ENCODE data around the gene DAB2IP. TPM values are rescaled to one million over a fixed set of nuclear protein-coding genes. Genes with fewer than 3 reads are reported as not detected.
"Not testable (repeated sequence)": the region's sequence is repeated elsewhere in the genome, so short reads cannot be mapped to it uniquely, and the experiment has no call there.

The DAB2IP gene
- total RNA-seq, 1 donor from 2014 or later: 67.8 TPM

- Mint-ChIP-seq H3K4me3 (ENCODE audit: low read depth) (no peak overlapping the region), H3K27ac (peak overlapping the region; percentile 38), H3K4me1 (ENCODE audit: low read depth) (peaks cover 46% of the 10 kb centered on the region), H3K36me3 (ENCODE audit: insufficient read depth) (no peaks in the 10 kb centered on the region), H3K9me3 (ENCODE audit: low read depth) (no peaks in the 10 kb centered on the region), H3K27me3 (no peaks in the 10 kb centered on the region)
- no peak for DNase-seq (ENCODE audit: low spot score, unreplicated experiment)
- TF ChIP-seq CTCF (IDR thresholded peaks at IDR 0.05; ENCODE audit: unreplicated experiment): no peak
Observed at GRCh38 chr9:121737481-121737931, 86.1 kb downstream of the DAB2IP start.

- H3K36me3 Mint-ChIP-seq (ENCODE audit: insufficient read depth): no peaks in the 10 kb centered on the region
- DNase-seq (ENCODE audit: low spot score, unreplicated experiment): no peak
- no peaks in the 10 kb centered on the region for H3K9me3 Mint-ChIP-seq (ENCODE audit: low read depth)
- H3K27ac Mint-ChIP-seq: no peak overlapping the region
- no peaks in the 10 kb centered on the region for H3K27me3 Mint-ChIP-seq
- H3K4me3 Mint-ChIP-seq (ENCODE audit: low read depth): no peak overlapping the region
- H3K4me1 Mint-ChIP-seq (ENCODE audit: low read depth): peaks cover 48% of the 10 kb centered on the region
- TF ChIP-seq CTCF (IDR thresholded peaks at IDR 0.05; ENCODE audit: unreplicated experiment): no peak
Observed at GRCh38 chr9:121738411-121738810, 87.0 kb downstream of the DAB2IP start.

- H3K36me3 Mint-ChIP-seq (ENCODE audit: insufficient read depth): no peaks in the 10 kb centered on the region
- peak overlapping the region; percentile 43 for H3K27ac Mint-ChIP-seq
- no peak for TF ChIP-seq CTCF (IDR thresholded peaks at IDR 0.05; ENCODE audit: unreplicated experiment)
- H3K9me3 Mint-ChIP-seq (ENCODE audit: low read depth): no peaks in the 10 kb centered on the region
- no peak for DNase-seq (ENCODE audit: low spot score, unreplicated experiment)
- no peak overlapping the region for H3K4me3 Mint-ChIP-seq (ENCODE audit: low read depth)
- no peaks in the 10 kb centered on the region for H3K27me3 Mint-ChIP-seq
- H3K4me1 Mint-ChIP-seq (ENCODE audit: low read depth): peaks cover 46% of the 10 kb centered on the region
Observed at GRCh38 chr9:121738968-121739367, 87.5 kb downstream of the DAB2IP start.

GRCh38 chr9:121739971-121740370 lies 88.5 kb downstream of the DAB2IP start:
- Mint-ChIP-seq H3K27me3 (no peaks in the 10 kb centered on the region), H3K9me3 (ENCODE audit: low read depth) (no peaks in the 10 kb centered on the region), H3K36me3 (ENCODE audit: insufficient read depth) (no peaks in the 10 kb centered on the region), H3K27ac (peak overlapping the region; percentile 65), H3K4me1 (ENCODE audit: low read depth) (peaks cover 44% of the 10 kb centered on the region), H3K4me3 (ENCODE audit: low read depth) (no peak overlapping the region)
- no peak for TF ChIP-seq CTCF (IDR thresholded peaks at IDR 0.05; ENCODE audit: unreplicated experiment)
- no peak for DNase-seq (ENCODE audit: low spot score, unreplicated experiment)

- Mint-ChIP-seq H3K4me3 (ENCODE audit: low read depth) (no peak overlapping the region), H3K36me3 (ENCODE audit: insufficient read depth) (no peaks in the 10 kb centered on the region), H3K27me3 (no peaks in the 10 kb centered on the region), H3K9me3 (ENCODE audit: low read depth) (no peaks in the 10 kb centered on the region), H3K27ac (no peak overlapping the region), H3K4me1 (ENCODE audit: low read depth) (peaks cover 41% of the 10 kb centered on the region)
- no peak for TF ChIP-seq CTCF (IDR thresholded peaks at IDR 0.05; ENCODE audit: unreplicated experiment)
- DNase-seq (ENCODE audit: low spot score, unreplicated experiment): no peak
Observed at GRCh38 chr9:121741228-121741918, 89.9 kb downstream of the DAB2IP start.

GRCh38 chr9:121741919-121742283 lies 90.5 kb downstream of the DAB2IP start:
- not testable (repeated sequence) for DNase-seq (ENCODE audit: low spot score, unreplicated experiment); H3K27me3 Mint-ChIP-seq; H3K9me3 Mint-ChIP-seq (ENCODE audit: low read depth); H3K27ac Mint-ChIP-seq; H3K4me3 Mint-ChIP-seq (ENCODE audit: low read depth); H3K36me3 Mint-ChIP-seq (ENCODE audit: insufficient read depth)
- peaks cover 42% of the 10 kb centered on the region for H3K4me1 Mint-ChIP-seq (ENCODE audit: low read depth)
